HG03342 (cell line): ENCODE measurements around the gene DLX1.
"Not testable (repeated sequence)": the region's sequence is repeated elsewhere in the genome, so short reads cannot be mapped to it uniquely, and the experiment has no call there.

Experiments
- ATAC-seq: cut with Tn5 transposase; IDR thresholded peaks from one replicate; pipeline ENCODE4 v1.9.1; 2021; ENCODE audit warnings: mild to moderate bottlenecking, moderate library complexity; ENCODE audit not compliant: unreplicated experiment

Gene DLX1

GRCh38 chr2:172109256-172109987, 24.1 kb downstream of the DLX1 start:
- no peak for ATAC-seq

- no peak for ATAC-seq
Observed at GRCh38 chr2:172109988-172110811, 24.9 kb downstream of the DLX1 start.

GRCh38 chr2:172113617-172114016, 28.3 kb downstream of the DLX1 start:
- no peak for ATAC-seq

DNA sequence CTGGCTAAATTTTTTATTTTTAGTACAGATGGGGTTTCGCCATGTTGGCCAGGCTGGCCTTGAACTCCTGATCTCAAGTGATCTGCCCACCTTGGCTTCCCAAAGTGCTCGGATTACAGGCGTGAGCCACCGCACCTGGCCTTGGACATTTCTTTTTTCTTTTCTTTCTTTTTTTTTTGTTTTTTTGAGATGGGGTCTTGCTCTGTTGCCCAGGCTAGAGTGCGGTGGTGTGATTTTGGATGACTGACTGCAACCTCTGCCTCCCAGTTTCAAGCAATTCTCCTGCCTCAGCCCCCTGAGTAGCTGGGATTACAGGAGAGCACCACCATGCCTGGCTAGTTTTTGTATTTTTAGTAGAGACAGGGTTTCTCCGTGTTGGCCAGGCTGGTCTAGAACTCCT, 28.9 kb downstream of the DLX1 start:
- not testable (repeated sequence) for ATAC-seq

DNA sequence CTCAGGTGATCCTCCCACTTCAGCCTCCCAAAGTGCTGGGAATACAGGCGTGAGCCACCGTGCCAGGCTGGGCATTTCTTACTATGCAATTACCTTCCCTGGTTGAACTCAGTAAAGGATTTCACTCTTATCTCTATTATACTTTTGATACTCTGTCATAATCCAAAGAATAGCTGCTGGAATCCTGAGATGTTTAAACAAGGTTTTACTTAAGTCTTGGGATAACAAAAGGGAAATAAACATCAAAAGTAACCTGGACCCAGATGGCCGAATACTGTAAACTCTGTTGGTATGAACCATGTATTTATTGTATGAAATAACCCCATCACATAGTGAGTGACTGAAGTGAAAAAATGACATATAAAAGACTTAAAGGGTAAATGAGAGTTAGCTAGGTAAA, 29.3 kb downstream of the DLX1 start:
- ATAC-seq: no peak

GRCh38 chr2:172116107-172116506, 30.8 kb downstream of the DLX1 start:
- no peak for ATAC-seq

DNA sequence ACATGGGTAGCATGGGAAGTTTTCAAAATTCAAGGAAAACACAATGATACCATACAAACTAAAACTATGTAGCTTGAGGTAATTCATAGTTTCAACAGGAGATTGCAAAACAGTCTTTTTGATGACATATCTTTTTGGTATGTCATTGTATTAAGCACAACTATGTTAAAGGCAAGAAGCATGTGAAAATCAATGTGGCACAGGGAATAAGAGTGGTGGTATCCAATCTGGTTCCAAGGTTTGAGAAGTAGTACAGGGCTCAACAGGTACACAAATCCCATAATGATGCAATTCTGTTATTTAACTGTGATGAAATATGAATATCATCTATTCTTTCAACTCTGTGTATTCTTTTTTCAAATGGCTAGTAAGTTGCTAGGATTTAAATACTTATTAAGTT, 33.8 kb downstream of the DLX1 start:
- ATAC-seq: no peak

GRCh38 chr2:172120118-172120517, 34.8 kb downstream of the DLX1 start:
- no peak for ATAC-seq

DNA sequence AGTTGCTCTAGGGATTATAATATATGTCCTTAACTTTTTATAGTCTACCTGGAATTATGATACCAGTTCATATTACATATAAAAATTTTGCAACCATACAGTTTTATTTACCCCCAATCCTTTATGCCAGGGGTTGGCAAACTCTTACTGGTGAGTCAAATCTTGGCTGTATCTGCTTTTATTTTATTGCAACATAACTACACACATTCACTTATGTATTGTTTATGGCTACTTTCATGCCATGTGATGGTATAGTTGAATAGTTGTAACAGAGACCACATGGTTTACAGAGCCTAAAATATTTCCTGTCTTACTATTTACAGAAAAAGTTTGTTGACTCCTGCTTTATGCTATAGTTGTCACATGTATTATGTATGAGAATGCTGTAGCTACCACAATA, 43.2 kb downstream of the DLX1 start:
- no peak for ATAC-seq

DNA sequence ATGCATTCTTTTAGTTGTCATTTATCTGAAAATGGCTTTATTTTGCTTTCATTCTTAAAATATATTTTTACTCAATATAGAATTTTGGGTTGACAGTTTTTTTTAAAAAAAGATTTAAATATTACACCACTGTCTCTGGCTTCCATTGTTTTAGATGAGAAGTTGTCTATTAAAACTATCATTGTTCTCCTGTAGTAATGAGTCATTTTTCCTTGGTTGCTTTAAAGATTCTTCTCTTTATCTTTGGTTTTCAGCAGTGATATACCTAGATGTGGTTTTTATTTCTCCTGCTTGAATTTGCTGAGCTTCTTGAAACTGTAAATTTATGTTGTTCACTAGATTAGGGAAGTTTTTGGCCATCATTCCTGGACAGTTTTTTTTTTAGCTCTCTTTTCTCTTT, 44.1 kb downstream of the DLX1 start:
- no peak for ATAC-seq

DNA sequence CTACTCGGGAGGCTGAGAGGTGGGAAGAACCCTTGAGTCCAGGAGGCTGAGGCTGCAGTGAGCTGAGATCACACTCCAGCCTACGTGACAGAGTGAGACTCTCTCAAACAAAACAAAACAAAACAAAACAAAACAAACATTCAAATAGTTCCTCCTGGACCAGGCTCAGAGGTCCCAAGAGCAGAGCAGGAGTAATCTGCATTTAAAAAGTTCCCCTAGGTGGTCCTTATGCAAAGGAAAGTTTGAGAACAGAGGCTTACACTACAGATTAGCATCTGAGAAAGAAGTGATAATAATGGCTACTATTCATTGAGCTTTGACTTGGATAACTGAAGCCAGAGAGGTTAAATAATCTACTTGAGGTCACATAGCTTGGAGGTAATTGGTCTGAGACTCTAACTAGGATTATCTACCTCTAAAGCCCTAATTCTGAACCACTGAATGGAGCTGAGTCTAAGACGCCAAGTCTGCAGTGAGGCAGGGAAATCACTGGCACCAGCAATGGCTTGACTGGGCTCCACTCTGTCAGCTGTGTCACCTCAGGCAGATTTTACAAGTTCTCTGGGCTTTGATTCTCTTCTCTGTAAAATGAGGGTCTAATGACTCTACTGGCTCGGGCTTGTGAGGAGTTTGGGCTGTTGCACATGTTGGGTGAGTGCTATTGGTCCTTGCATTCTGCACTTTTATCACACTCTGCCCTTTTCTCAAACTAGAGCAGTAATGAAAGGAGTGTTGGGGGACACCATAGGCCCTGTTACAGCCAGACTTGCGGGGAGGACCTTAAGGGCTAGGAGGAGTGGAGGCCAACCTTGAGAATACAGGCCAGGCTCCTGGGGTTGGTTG, 46.6 kb downstream of the DLX1 start:
- no peak for ATAC-seq

- ATAC-seq: no peak
Observed at GRCh38 chr2:172134270-172134669, 49.0 kb downstream of the DLX1 start.

DNA sequence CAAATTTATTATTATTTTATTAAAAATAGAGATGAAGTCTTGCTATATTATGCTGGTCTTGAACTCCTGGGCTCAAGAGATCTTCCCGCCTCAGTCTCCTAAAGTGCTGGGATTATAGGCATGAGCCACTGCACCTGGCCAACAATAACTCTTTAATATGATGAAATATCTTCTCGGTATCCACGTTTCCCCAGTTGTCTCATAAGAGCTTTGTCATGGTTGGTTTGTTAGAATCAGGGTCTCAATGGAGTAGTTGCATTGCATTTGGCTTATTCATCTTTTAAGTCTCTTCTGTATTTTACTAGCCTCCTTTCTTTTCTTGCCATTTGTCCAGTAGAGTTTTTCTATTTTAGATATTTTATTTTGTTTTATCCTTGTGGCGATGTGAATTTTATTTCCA, 50.1 kb downstream of the DLX1 start:
- no peak for ATAC-seq

- no peak for ATAC-seq
Observed at GRCh38 chr2:172137109-172137508, 51.8 kb downstream of the DLX1 start.

DNA sequence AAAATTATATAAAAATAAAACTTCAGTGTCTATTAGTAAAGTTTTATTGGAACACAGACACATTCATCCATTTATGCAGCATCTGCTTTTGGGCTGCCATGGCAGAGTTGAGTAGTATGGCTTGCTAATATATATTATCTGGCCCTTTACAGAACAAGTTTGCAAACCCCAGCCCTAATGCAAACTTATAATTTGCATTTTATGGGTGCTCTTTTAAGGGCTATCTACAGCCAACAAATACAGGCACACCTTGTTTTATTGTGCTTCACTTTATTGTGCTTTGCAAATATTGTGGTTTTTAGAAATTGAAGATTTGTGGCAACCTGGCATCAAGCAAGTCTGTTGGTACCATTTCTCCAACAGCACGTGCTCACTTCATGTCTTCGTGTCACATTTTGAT, 52.6 kb downstream of the DLX1 start:
- ATAC-seq: no peak

DNA sequence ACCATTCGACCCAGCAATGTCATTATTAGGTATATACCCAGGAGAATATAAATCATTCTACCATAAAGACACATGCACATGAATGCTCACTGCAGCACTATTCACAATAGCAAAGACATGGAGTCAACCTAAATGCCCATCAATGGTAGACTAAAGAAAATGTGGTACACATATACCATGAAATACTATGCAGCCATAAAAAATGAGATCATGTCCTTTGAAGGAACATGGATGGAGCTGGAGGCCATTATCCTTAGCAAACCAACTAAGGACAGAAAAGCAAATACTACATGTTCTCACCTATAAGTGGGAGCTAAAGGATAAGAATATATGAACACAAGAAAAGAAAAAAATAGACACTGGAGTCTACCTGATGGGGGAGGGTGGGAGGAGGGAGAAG, 53.4 kb downstream of the DLX1 start:
- not testable (repeated sequence) for ATAC-seq
